ENCODE results near the gene SERPINB6.
"Not testable (repeated sequence)": the region's sequence is repeated elsewhere in the genome, so short reads cannot be mapped to it uniquely, and the experiment has no call there.

DNA sequence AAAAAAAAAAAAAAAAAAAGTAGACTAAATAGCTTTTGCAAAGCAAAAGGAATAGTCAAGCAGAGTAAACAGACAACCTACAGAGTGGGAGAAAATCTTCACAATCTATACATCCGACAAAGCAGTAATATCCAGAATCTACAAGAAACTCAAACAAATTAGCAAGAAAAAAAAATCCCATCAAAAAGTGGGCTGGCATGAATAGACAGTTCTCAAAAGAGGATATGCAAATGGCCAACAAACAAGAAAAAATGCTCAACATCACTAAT lies 786 bp upstream of the SERPINB6 start:
- TF ChIP-seq, protein P1, sequence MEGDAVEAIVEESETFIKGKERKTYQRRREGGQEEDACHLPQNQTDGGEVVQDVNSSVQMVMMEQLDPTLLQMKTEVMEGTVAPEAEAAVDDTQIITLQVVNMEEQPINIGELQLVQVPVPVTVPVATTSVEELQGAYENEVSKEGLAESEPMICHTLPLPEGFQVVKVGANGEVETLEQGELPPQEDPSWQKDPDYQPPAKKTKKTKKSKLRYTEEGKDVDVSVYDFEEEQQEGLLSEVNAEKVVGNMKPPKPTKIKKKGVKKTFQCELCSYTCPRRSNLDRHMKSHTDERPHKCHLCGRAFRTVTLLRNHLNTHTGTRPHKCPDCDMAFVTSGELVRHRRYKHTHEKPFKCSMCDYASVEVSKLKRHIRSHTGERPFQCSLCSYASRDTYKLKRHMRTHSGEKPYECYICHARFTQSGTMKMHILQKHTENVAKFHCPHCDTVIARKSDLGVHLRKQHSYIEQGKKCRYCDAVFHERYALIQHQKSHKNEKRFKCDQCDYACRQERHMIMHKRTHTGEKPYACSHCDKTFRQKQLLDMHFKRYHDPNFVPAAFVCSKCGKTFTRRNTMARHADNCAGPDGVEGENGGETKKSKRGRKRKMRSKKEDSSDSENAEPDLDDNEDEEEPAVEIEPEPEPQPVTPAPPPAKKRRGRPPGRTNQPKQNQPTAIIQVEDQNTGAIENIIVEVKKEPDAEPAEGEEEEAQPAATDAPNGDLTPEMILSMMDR (IDR thresholded peaks at IDR 0.05): not testable (repeated sequence)
- not testable (repeated sequence) for TF ChIP-seq POLR2A (IDR thresholded peaks at IDR 0.05)

All from right lobe of liver (tissue), 4 donors.